ENCODE results near the gene SLC35B2. TPM values are rescaled to one million over a fixed set of nuclear protein-coding genes. Genes with fewer than 3 reads are reported as not detected.

Gene SLC35B2
- total RNA-seq (2022; extraction: Qiagen RNA extraction; ENCODE audit: low read depth) = 46.4 to 66.2 TPM (median 65.3 TPM) in 5 replicates

GRCh38 chr6:44257025-44257752, at the start of gene SLC35B2:
TSS of gene SLC35B2 (minus strand) at chr6:44257528. CDS start at chr6:44257410, 118 bp downstream.

GRCh38 chr6:44269921-44270525, 12.7 kb upstream of the SLC35B2 start, which contains the start of gene TMEM151B:
TSS of gene TMEM151B (plus strand) at chr6:44270450. CDS start at chr6:44270743, 293 bp downstream.

GRCh38 chr6:44265007-44265721, 7.8 kb upstream of the SLC35B2 start, which contains the start of gene NFKBIE:
TSS of gene NFKBIE (minus strand) at chr6:44265551. CDS start at chr6:44265346, 205 bp downstream.

GRCh38 chr6:44246663-44247337, 10.5 kb downstream of the SLC35B2 start, which contains the start of gene HSP90AB1:
TSS of gene HSP90AB1 (plus strand) at chr6:44247101. CDS start at chr6:44248630, 1,529 bp downstream.

GRCh38 chr6:44223319-44224028, 33.9 kb downstream of the SLC35B2 start, which contains the start of gene SLC29A1:
TSS of gene SLC29A1 (plus strand) at chr6:44223595. CDS start at chr6:44227314, 3,719 bp downstream.

GRCh38 chr6:44216677-44217331, 40.5 kb downstream of the SLC35B2 start, which contains the start of gene MYMX:
TSS of gene MYMX (plus strand) at chr6:44216926. CDS start at chr6:44217472, 546 bp downstream.

Other genes with a start within 250 kb of the SLC35B2 start
- 59.3 to 80.7 TPM (median 74.3 TPM) in 5 replicates for gene MRPL14, start 130.1 kb downstream of the SLC35B2 start, total RNA-seq (2022; extraction: Qiagen RNA extraction; ENCODE audit: low read depth)
- gene TMEM63B, start 130.0 kb downstream of the SLC35B2 start, total RNA-seq (2022; extraction: Qiagen RNA extraction; ENCODE audit: low read depth) = 11.3 to 17.8 TPM (median 16.3 TPM) in 5 replicates
- not detected in 5 replicates for gene CAPN11, start 98.7 kb downstream of the SLC35B2 start, total RNA-seq (2022; extraction: Qiagen RNA extraction; ENCODE audit: low read depth)
- not detected in 5 replicates for gene MYMX, start 40.6 kb downstream of the SLC35B2 start, total RNA-seq (2022; extraction: Qiagen RNA extraction; ENCODE audit: low read depth)
- 41.4 to 55.8 TPM (median 55.0 TPM) in 5 replicates for gene SLC29A1, start 33.9 kb downstream of the SLC35B2 start, total RNA-seq (2022; extraction: Qiagen RNA extraction; ENCODE audit: low read depth)
- gene HSP90AB1, start 10.4 kb downstream of the SLC35B2 start, total RNA-seq (2022; extraction: Qiagen RNA extraction; ENCODE audit: low read depth) = 1,269 to 1,470 TPM (median 1,299 TPM) in 5 replicates
- gene NFKBIE, start 8.0 kb upstream of the SLC35B2 start, total RNA-seq (2022; extraction: Qiagen RNA extraction; ENCODE audit: low read depth) = 11.8 to 16.4 TPM (median 14.8 TPM) in 5 replicates
- 0.01 to 0.04 TPM in 2 of 5 replicates, not detected in the others for gene TMEM151B, start 12.9 kb upstream of the SLC35B2 start, total RNA-seq (2022; extraction: Qiagen RNA extraction; ENCODE audit: low read depth)
- 6.1 to 9.2 TPM (median 6.9 TPM) in 5 replicates for gene AARS2, start 55.8 kb upstream of the SLC35B2 start, total RNA-seq (2022; extraction: Qiagen RNA extraction; ENCODE audit: low read depth)
- not detected in 5 replicates for gene SPATS1, start 85.1 kb upstream of the SLC35B2 start, total RNA-seq (2022; extraction: Qiagen RNA extraction; ENCODE audit: low read depth)
- 11.8 to 18.2 TPM (median 12.6 TPM) in 5 replicates for gene CDC5L, start 130.2 kb upstream of the SLC35B2 start, total RNA-seq (2022; extraction: Qiagen RNA extraction; ENCODE audit: low read depth)